Kidney epithelial cell (primary cell): ENCODE data around the gene DSTN. TPM values are rescaled to one million over a fixed set of nuclear protein-coding genes. Genes with fewer than 3 reads are reported as not detected.

Source experiments
- DNase-seq: peaks from one replicate; pipeline ENCODE4 v3.0.0-alpha.2; 2010; ENCODE audit warnings: low read depth
- H3K27me3 ChIP-seq: 2 replicates; pipeline ENCODE4 v1.6.0; 2011; ENCODE audit warnings: low read length; ENCODE audit not compliant: control insufficient read depth, insufficient read depth
- H3K36me3 ChIP-seq: 2 replicates; pipeline ENCODE4 v1.5.1; 2011; ENCODE audit warnings: low read length; ENCODE audit not compliant: control insufficient read depth, insufficient read depth
- H3K4me3 ChIP-seq: 2 replicates; pipeline ENCODE4 v1.5.1; 2011; ENCODE audit warnings: low read depth, mild to moderate bottlenecking, control low read depth, low read length
- CTCF ChIP-seq: IDR thresholded peaks from 2 replicates; pipeline ENCODE4 v1.5.1; 2011; ENCODE audit warnings: mild to moderate bottlenecking, moderate library complexity, low read length, control low read depth, inconsistent platforms; ENCODE audit not compliant: insufficient read depth, poor library complexity, severe bottlenecking
- total RNA-seq: library from RNA; depleted of rRNA; stranded (reverse); fragments of >200 nt; gene quantifications from 2 replicates; pipeline ENCODE4 v1.2.3, GENCODE V29; 2015

The DSTN gene
- total RNA-seq, 1 donor from 2014 or later: 255 TPM

- TF ChIP-seq CTCF: no peak
- Histone ChIP-seq H3K36me3 (no peaks in the 10 kb centered on the region), H3K4me3 (no peak overlapping the region), H3K27me3 (no peaks in the 10 kb centered on the region)
- no peak for DNase-seq
Measured at GRCh38 chr20:17586250-17586649, 16.4 kb downstream of the DSTN start.

- H3K36me3 ChIP-seq: no peaks in the 10 kb centered on the region
- no peak overlapping the region for H3K4me3 ChIP-seq
- no peaks in the 10 kb centered on the region for H3K27me3 ChIP-seq
- TF ChIP-seq CTCF: no peak
- DNase-seq: no peak
Measured at GRCh38 chr20:17587148-17587547, 17.3 kb downstream of the DSTN start.

DNA sequence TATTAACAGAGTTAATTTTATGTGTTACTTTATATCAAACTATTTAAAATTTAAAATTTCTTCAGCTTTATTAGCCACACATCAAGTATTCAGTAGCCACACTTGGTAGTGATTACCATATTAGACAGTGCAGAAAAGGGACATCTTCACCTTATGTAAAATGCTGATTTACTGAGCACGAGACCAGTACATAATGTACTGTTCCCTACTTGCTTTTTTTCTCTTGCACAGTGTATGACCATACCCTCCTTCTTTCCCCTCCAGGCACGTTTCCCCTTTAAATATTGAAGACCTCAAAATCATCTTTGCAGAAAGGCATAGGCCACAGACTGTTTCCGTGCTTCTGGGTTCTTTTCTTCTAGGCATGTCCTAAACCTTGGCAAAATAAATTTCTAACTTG is 17.9 kb downstream of the DSTN start:
- no peak for DNase-seq
- no peak for TF ChIP-seq CTCF
- Histone ChIP-seq H3K27me3 (no peaks in the 10 kb centered on the region), H3K4me3 (no peak overlapping the region), H3K36me3 (no peaks in the 10 kb centered on the region)

DNA sequence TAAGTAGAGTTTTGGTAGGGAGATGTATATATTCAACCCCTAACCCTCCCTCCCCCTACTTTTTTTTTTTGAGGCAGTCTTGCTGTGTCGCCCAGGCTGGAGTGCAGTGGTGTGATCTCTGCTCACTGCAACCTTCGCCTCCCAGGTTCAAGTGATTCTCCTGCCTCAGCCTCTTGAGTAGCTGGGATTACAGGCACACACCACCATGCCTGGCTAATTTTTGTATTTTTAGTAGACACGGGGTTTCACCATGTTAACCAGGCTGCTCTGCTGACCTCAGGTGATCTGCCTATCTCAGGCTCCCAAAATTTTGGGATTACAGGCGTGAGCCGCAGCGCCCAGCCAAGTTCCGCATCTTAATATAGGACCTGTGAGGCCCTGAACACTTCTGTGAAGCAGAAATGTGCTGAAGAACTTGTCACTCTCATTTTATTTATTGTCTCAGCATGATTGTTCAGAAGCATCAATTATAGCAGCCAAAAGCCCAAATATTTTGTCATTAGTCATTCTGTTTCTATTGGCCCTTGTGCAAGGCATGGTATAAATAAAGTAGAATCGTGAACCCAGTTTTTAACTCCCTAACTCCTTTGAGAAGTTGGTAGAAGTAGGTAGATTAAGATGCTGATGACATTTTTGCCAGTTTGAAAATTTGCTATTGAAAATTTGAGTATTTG is 19.4 kb downstream of the DSTN start:
- no peak for TF ChIP-seq CTCF
- no peak overlapping the region for H3K4me3 ChIP-seq
- H3K36me3 ChIP-seq: no peaks in the 10 kb centered on the region
- no peaks in the 10 kb centered on the region for H3K27me3 ChIP-seq
- DNase-seq: no peak

GRCh38 chr20:17590245-17590644 is 20.4 kb downstream of the DSTN start:
- TF ChIP-seq CTCF: no peak
- H3K36me3 ChIP-seq: no peaks in the 10 kb centered on the region
- no peaks in the 10 kb centered on the region for H3K27me3 ChIP-seq
- DNase-seq: no peak
- no peak overlapping the region for H3K4me3 ChIP-seq

DNA sequence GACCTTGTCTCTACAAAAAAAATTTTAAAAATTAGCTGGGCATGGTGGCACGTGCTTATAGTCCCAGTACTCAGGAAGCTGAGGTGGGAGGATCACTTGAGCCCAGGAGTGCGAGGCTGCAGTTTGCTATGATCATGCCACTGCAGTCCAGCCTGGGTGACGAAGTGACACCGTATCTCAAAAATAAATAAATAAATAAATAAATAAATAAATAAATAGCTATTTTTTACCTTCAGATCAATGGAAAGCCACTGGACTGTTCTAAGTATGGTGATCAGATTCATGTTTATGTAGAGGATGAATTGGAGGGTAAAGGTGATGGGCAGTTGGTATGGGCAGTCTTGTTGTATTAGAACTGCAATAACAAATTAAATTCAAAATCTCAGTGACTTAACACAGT is 24.0 kb downstream of the DSTN start:
- no peak for DNase-seq
- TF ChIP-seq CTCF: no peak
- H3K27me3 ChIP-seq: no peaks in the 10 kb centered on the region
- H3K4me3 ChIP-seq: no peak overlapping the region
- no peaks in the 10 kb centered on the region for H3K36me3 ChIP-seq
